GM21723 (cell line): ENCODE results near the gene SHISAL1.
"Not testable (repeated sequence)": the region's sequence is repeated elsewhere in the genome, so short reads cannot be mapped to it uniquely, and the experiment has no call there.

Source experiments
- ATAC-seq: cut with Tn5 transposase; IDR thresholded peaks from one replicate; pipeline ENCODE4 v1.9.1; 2021; ENCODE audit warnings: mild to moderate bottlenecking, moderate library complexity; ENCODE audit not compliant: unreplicated experiment

SHISAL1 gene

DNA sequence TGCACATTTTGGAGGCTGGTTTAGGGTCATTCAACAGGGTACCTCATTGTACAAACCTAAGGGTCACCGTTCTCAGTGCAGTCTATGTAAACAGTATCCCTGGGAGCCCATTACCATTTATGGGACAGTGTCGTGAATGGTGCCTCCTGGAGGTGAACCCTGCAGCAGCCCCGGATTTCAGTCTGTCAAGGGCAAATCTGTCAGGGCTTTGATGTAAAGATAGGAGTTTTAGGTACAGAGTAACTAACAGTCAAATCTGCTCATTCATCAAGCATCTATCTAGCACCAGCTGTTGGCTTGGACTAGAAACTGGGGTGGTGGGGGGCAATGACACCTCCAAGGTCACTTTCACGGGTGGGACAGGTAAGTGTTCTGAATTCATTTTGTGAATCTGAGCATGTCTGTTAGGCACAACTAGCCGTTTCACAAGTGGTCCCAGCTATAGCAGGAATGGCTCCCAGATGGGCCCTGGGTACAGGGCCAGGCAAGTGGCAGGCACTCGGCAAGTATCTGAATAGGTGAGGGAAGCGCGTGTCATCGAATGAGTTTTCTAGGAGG is 68.4 kb downstream of the SHISAL1 start:
- no peak for ATAC-seq

DNA sequence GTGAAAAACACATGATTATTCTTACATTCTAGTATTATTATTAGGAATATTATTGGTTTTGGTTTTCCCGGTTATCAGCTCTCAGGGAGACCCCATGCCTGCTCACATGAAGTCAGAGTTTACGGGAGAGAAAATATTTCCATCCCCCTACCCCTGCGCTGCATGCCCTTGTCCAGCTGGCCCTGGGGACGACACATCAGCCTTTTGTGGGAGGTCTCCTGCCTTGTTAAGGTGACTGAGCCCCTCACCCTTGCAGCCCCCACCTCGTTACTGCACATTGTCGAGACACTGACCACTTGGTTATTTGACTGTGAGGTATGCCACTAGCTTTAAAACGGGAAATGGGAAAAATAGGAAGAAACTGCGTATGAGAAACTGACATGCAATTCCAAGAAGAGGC is 69.0 kb downstream of the SHISAL1 start:
- no peak for ATAC-seq

DNA sequence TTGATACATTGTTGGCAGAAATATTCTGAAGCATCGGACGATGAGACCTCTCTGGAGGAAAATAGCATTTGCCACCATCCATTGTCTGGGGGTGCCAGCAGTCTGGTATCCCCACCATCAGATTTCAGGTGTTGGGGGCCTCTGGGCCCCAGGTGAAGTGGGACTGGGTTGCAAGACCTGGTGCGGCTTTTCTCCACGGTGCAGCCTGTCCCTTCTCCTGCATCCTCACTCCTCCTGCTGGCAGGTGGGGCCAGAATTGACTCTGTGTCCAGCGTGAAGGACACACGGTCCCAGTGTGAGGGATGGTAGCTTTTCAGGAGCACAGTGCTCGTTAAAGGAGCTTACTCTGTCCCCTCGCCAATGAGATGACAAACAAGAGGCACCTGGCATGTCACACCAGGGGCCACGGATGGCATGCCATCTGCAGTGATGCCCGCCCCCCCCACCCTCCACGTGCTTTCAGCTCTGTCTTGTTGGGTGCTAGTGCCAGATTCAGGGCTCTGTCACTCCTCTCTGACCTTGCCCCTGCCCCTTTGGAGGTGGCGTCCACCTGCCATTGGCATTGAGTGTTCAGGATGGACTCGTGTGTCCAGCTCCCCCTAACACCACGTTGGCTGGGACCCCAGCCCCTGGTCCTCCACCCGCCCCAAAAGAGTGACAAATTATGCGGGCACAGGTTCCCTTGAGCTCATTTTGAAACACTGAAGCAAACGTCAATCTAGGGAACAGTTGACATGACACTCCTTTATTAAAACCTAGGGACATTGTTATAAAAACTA is 69.6 kb downstream of the SHISAL1 start:
- no peak for ATAC-seq

DNA sequence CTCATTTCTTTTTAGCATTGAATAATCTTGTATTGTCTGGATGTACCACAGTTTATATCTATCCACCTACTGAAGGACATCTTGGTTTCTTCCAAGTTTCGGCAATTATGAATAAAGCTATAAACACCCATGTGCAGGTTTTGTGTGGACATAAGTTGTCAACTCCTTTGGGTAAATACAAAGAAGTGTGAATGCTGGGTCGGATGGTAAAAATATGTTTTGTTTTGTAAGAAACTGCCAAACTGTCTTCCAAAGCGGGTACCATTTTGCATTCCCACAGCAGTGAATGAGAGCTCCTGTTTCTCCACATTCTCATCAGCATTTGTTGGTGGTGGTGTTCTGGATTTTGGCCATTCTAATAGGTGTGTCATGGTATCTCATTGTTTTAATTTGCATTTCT is 71.6 kb downstream of the SHISAL1 start:
- not testable (repeated sequence) for ATAC-seq

DNA sequence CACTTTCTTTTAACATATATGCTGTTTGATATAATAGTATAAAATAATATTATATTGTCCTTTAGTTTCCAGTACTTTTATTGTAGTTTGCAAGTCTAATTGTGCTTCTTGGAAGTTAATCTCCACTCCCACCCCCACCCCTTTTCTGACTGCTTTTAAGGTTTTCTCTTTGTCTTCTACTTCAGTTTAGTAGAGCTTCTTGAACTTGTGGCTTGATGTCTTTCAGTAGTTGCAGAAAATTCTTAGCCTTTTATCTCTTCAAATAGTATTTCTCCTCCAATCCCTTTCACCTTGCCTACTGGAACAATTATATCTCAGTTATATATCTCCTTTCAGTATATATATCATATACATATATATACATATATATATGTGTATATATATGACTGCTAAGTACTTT is 75.5 kb downstream of the SHISAL1 start:
- ATAC-seq, result no peak

GRCh38 chr22:44234372-44234771 is 78.4 kb downstream of the SHISAL1 start:
- not testable (repeated sequence) for ATAC-seq

DNA sequence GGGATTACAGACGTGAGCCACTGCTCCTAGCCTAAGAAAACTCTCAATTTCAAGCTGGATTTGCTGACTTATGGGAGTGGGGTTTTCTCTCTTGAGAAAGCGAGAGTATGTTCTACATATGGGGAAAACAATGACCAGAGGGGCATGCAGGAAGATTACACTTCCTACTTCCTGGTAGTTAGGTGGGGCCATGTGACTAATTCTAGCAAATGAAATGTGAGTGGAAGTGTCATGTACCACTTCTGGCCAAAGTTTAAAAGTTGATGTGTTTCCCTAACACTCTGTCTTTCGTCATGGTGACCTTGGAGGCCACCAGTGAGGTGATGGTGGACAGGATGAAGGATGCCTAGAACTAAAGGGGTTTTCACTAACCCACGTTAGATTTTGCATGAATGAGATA is 81.5 kb downstream of the SHISAL1 start:
- ATAC-seq, result no peak

GRCh38 chr22:44229809-44230208 is 82.9 kb downstream of the SHISAL1 start:
- ATAC-seq, result no peak

- ATAC-seq, result no peak
Measured at GRCh38 chr22:44229331-44229730, 83.4 kb downstream of the SHISAL1 start.

DNA sequence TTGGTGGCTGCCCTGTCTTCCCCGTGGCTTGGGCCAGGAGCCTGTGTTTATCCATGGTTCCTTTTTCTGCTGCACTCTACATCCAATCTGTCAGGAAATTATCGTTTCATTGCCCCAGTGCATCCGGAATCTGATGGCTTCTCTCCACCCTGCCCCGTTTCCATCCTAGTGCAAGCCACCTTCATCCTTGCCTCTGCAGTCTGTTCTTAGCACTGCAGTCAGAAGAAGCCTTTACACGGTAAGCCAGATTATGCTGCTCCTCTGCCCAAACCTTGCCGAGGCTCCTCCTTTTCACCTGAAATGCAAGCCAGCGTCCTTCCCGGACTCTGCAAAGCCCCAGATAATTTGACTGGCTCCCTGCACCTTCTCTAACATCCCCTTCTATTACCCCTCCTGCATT is 86.9 kb downstream of the SHISAL1 start:
- no peak for ATAC-seq

DNA sequence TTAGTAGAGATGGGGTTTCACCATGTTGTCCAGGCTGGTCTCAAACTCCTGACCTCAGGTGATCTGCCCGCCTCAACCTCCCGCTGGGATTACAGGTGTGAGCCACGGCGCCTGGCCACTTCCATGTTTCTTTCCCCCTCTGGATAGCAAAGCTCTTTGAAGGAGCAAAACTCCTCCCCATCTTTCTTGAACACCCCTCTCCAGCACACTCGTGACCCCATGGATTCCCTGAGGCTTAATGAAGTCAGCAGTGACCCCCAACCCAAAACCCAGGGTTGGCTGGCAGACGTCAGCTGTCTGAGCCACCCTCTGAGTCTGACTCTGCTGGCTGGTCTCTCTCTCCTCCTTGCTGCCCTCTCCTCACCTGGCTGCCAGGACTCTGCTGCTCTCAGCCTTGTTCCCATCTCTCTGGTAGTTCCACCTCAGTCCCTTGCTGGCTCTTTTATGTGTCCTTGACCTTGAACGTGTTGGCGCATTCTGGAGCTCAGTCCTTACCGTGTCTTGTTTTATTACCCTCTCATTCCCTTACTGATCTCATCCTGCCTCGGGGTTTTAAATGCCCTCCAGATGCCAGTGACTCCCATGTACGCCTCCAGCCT is 87.6 kb downstream of the SHISAL1 start:
- ATAC-seq, result no peak

- ATAC-seq, result no peak
Measured at GRCh38 chr22:44224166-44224565, 88.6 kb downstream of the SHISAL1 start.

- no peak for ATAC-seq
Measured at GRCh38 chr22:44221710-44222475, 90.9 kb downstream of the SHISAL1 start.

DNA sequence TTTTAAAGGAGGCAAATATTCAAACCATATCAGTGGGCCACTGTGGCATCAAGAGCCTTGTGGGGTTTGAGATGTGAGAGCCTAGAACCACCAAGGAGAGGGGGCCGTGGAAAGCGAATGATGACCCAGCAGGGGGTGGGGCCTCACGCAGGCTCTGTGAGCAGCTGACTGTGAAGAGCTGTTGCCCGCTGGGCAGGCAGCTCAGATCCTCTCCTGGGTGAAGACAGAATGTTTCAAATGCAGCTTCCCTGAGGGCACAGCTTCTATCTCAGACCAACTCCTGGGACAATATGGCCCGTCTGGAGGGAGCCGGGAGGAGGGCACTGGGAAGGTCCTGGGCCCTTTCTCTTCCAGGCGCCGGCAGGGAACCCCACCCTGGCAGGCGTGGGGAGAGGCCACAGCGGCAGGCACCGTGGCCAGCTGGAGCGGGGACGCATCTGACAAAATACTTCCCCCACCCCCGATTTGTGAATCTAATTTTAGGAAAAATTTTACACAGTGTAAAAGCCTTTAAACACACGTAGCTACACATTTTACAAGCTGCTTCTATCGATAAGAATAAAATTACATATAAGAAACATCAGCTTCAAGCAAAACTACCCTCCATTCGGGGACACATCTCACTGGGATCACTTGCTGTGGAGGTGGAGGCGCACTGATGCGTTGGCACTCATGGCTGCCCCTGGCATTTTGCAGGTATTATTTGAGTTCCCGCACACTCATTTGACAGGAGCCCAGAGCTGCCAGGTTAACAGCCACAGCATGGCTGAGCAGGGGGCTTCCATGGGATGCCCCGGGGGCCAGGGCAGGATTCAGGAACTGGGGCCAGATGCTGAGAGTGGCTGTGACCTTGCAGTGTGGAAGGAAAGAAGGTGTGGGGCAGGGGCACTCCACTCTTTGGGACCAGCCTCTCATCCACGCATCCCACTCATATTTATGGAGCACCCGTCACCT is 91.7 kb downstream of the SHISAL1 start:
- ATAC-seq, result no peak

DNA sequence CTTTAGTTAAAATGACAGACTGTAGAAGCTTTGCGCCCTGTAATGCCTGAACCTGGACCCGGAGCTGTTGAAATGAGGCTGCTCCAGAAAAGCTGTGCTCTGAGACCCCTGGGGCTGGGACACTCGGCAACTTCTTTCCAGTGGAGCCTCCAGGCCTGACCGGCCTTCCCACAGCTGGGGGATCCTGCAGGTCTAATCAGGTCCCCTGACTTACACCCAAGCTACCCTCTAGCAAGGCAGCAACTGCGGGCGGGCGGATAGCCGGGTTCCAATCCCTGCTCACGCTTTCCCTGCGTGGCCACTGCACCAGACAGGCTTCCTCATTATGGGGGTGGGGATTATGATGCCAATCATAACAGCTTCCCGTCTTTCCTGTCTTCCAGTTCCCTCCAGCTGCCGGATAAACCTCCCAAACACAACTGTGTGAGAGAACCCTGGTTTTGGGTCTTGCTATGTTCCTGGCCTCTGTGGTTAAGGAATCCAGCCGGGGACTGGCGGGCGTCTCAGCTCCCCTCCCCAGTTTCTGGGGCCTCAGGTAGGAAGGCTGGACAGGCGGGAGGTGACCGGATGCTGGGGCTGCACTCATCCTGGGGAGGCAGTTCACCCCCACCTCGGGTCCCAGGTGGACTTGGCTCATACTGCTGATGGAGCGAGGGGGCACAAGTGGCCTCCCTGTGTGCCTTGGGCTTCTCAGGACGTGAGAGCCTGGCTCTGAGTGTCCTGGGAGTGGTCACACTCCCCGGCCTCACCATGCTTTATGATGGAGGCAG is 93.5 kb downstream of the SHISAL1 start:
- no peak for ATAC-seq

DNA sequence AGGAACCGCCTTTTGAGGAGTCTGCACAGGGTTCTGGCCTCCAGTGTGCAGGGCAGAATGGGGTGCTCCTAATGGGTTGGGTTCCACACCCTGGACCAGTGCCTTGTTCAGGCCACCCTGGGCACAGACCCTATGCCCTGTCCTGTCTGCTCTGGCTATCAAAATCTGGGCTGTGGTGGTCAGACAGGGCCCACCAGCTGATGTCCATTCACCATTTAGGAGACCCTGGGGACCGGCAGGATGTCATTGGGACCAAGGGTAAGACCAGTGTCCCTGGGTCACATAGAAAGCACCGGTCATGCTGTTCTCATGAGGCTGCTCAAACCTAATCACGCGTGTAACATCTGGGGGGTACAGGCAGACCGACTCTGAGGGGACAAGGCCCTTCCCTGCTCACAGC is 94.7 kb downstream of the SHISAL1 start:
- no peak for ATAC-seq

DNA sequence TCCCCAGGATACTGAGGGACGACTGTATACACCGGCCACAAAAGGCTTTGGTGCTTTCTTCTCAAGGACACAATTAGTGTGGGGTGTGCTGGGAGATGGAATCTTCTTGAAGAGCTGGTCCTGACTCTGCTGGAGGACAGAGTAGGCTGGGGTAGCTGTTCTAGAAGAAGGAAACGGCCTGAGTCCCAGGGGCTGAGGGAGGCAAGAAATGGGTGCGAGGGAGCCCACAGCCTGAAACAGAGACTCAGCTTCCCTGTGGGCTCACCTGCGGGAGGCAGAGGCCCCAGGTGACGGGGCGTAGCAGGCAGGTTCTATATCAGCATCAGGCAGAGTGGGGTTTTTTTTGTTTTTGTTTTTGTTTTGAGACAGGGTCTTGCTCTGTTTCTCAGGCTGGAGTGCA is 95.4 kb downstream of the SHISAL1 start:
- no peak for ATAC-seq

DNA sequence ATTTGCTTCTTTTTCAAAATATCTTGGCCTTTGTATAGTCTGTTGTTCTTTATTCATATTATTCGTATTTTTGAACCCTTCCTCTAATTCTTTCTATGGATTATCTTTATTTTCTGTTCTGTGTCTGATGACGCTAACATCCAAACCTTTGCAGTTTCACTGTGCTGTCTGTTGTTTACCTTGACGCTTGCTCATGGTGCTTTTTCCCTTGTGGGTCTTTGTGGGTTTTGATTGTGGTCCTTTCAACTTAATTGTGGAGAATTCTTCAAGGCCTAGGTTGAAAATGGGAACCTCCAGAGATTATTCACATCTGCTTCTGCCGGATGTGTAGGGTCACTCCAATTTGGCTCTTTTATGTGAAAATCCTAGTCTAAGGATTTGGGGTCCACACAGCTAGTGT is 97.5 kb downstream of the SHISAL1 start:
- no peak for ATAC-seq

DNA sequence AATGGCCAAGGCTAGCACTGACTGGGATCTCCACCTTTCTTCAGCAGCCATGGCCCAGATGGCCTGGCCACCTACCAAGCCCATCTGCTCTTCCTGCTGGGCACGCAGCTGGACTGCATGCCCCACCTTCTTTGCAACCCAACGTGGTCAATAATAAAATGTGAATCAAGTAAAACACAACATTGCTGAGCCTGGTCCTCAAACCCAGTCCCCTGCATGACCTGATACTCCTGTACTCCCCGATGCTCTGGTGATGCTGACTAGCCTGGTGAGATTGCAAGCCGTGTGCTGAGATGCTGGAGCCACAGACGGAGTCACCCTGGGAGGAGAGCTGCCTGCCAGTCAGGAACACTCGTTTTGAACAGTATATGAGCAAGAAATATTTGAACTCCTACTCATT is 98.0 kb downstream of the SHISAL1 start:
- no peak for ATAC-seq

DNA sequence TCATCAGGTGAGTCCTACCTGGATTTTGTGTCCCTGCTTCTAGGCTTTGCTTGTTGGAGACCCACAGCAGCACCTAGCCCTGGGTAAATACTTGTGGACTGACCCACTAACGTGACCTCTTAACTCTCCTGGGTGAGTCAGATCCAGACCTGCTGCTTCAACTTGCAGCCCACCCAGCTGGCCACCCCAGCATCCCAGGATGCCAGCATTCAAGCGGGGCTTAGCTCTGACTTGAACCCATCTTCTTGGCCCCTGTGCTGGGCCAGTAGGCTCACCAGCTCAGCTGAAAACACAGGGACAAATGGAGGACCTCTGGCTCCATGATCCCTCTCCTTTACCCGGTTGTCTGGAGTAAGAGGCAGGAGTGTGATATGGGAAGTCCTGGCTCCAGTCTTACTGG is 98.6 kb downstream of the SHISAL1 start:
- no peak for ATAC-seq
